Gastroesophageal sphincter (tissue), 3 donors: ENCODE measurements around the gene C5orf46.

Experiments
- EP300 ChIP-seq: sonication (generic); formaldehyde crosslinking; IDR thresholded peaks from one replicate; pipeline ENCODE4 v1.6.1; 2017; ENCODE audit warnings: antibody characterized with exemption, mild to moderate bottlenecking
- POLR2AphosphoS5 ChIP-seq: sonication (generic); formaldehyde crosslinking; IDR thresholded peaks from one replicate; pipeline ENCODE4 v1.6.1; 2017; ENCODE audit warnings: antibody characterized with exemption
- TF ChIP-seq, protein P1 (sequence below), 4 experiments: fragments of 200-600 bp in 2 of 4; fragments of 450-650 bp in 2 of 4; sonication (generic) in 1 of 4; IDR thresholded peaks; one replicate each; pipeline ENCODE4 v1.5.1; 2017 to 2019; ENCODE audit warnings: antibody characterized with exemption in 4 of 4, mild to moderate bottlenecking in 2 of 4, moderate library complexity in 2 of 4

DNA sequence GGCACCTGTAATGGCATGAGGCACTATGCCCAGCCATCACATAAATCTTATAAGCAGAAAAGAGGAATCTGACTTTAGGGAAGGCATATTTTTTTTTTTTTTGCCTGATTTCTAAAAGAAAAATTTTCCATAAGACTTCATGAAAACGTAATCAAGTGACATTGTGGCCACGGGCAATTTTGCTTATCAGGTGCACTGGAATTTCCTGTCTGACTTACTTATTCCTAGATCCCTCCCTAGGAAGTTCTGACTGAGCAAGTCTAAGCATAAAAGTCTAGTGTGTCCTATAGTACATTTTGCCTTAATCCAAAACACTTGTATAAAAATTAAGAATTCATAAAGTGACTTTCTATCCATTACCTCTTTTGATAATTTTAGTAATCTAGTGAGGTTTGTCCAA, 12.5 kb downstream of the C5orf46 start:
- TF ChIP-seq POLR2AphosphoS5 (no peak), EP300 (no peak)
- TF ChIP-seq, protein P1, sequence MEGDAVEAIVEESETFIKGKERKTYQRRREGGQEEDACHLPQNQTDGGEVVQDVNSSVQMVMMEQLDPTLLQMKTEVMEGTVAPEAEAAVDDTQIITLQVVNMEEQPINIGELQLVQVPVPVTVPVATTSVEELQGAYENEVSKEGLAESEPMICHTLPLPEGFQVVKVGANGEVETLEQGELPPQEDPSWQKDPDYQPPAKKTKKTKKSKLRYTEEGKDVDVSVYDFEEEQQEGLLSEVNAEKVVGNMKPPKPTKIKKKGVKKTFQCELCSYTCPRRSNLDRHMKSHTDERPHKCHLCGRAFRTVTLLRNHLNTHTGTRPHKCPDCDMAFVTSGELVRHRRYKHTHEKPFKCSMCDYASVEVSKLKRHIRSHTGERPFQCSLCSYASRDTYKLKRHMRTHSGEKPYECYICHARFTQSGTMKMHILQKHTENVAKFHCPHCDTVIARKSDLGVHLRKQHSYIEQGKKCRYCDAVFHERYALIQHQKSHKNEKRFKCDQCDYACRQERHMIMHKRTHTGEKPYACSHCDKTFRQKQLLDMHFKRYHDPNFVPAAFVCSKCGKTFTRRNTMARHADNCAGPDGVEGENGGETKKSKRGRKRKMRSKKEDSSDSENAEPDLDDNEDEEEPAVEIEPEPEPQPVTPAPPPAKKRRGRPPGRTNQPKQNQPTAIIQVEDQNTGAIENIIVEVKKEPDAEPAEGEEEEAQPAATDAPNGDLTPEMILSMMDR (IDR thresholded peaks at IDR 0.05): no peak
